ACC112 (cell line): Measurements from ENCODE around the gene HP1BP3.

Experiments
- H2AFZ ChIP-seq: fragments of 200-600 bp; sonication (generic); one replicate; pipeline ENCODE4 v1.6.0; 2017; ENCODE audit warnings: antibody characterized with exemption, low read length; ENCODE audit not compliant: unreplicated experiment
- H3K27ac ChIP-seq: fragments of 200-600 bp; sonication (generic); 2 replicates; pipeline ENCODE4 v1.5.1; 2014; ENCODE audit warnings: low read depth, mild to moderate bottlenecking, antibody characterized with exemption, low read length, moderate library complexity
- H3K27me3 ChIP-seq: fragments of 200-600 bp; sonication (generic); 2 replicates; pipeline ENCODE4 v1.6.1; 2014; ENCODE audit warnings: mild to moderate bottlenecking, antibody characterized with exemption, low read length, moderate library complexity, mixed read lengths; ENCODE audit not compliant: insufficient read depth
- H3K36me3 ChIP-seq: fragments of 200-600 bp; sonication (generic); 2 replicates; pipeline ENCODE4 v1.6.1; 2016; ENCODE audit warnings: mild to moderate bottlenecking, antibody characterized with exemption, low read length, moderate library complexity, mixed read lengths; ENCODE audit not compliant: insufficient read depth
- H3K4me1 ChIP-seq: fragments of 200-600 bp; sonication (generic); one replicate; pipeline ENCODE4 v1.6.1; 2016; ENCODE audit warnings: low read length, mixed read lengths; ENCODE audit not compliant: insufficient read depth, unreplicated experiment, control insufficient read depth
- H3K4me3 ChIP-seq: fragments of 200-600 bp; sonication (generic); 2 replicates; pipeline ENCODE4 v1.5.1; 2014; ENCODE audit warnings: mild to moderate bottlenecking, low read depth, low read length
- H3K79me2 ChIP-seq: fragments of 200-600 bp; sonication (generic); one replicate; pipeline ENCODE4 v1.6.0; 2016; ENCODE audit warnings: low read length; ENCODE audit not compliant: control insufficient read depth, unreplicated experiment, insufficient read depth

Gene HP1BP3

GRCh38 chr1:20710469-20711284, 76.4 kb downstream of the HP1BP3 start:
- Histone ChIP-seq H3K79me2 (no peaks in the 10 kb centered on the region), H2AFZ (no peak overlapping the region), H3K27ac (no peak overlapping the region), H3K4me1 (no peaks in the 10 kb centered on the region), H3K4me3 (no peak overlapping the region), H3K27me3 (no peaks in the 10 kb centered on the region), H3K36me3 (no peaks in the 10 kb centered on the region)

- no peaks in the 10 kb centered on the region for H3K79me2 ChIP-seq
Observed at GRCh38 chr1:20709868-20710267, 77.2 kb downstream of the HP1BP3 start.

GRCh38 chr1:20708891-20709290, 78.2 kb downstream of the HP1BP3 start:
- Histone ChIP-seq H3K4me3 (no peak overlapping the region), H3K27me3 (no peaks in the 10 kb centered on the region), H3K36me3 (no peaks in the 10 kb centered on the region), H2AFZ (no peak overlapping the region), H3K4me1 (no peaks in the 10 kb centered on the region), H3K79me2 (no peaks in the 10 kb centered on the region), H3K27ac (no peak overlapping the region)

More at GRCh38 chr1:20709868-20710267, 77.2 kb downstream of the HP1BP3 start:
- Histone ChIP-seq H3K4me1 (no peaks in the 10 kb centered on the region), H3K36me3 (no peaks in the 10 kb centered on the region), H3K27ac (no peak overlapping the region), H3K27me3 (no peaks in the 10 kb centered on the region), H2AFZ (no peak overlapping the region), H3K4me3 (no peak overlapping the region)

- no peaks in the 10 kb centered on the region for H3K79me2 ChIP-seq
- H3K27me3 ChIP-seq: no peaks in the 10 kb centered on the region
- H3K36me3 ChIP-seq: no peaks in the 10 kb centered on the region
- H3K4me3 ChIP-seq: no peak overlapping the region
- H3K27ac ChIP-seq: no peak overlapping the region
- no peak overlapping the region for H2AFZ ChIP-seq
- no peaks in the 10 kb centered on the region for H3K4me1 ChIP-seq
Observed at GRCh38 chr1:20708057-20708456, 79.0 kb downstream of the HP1BP3 start.

GRCh38 chr1:20706841-20707240, 80.3 kb downstream of the HP1BP3 start:
- no peak overlapping the region for H3K27ac ChIP-seq
- no peaks in the 10 kb centered on the region for H3K79me2 ChIP-seq
- no peaks in the 10 kb centered on the region for H3K4me1 ChIP-seq
- no peak overlapping the region for H2AFZ ChIP-seq
- no peaks in the 10 kb centered on the region for H3K36me3 ChIP-seq
- H3K4me3 ChIP-seq: no peak overlapping the region
- H3K27me3 ChIP-seq: no peaks in the 10 kb centered on the region

DNA sequence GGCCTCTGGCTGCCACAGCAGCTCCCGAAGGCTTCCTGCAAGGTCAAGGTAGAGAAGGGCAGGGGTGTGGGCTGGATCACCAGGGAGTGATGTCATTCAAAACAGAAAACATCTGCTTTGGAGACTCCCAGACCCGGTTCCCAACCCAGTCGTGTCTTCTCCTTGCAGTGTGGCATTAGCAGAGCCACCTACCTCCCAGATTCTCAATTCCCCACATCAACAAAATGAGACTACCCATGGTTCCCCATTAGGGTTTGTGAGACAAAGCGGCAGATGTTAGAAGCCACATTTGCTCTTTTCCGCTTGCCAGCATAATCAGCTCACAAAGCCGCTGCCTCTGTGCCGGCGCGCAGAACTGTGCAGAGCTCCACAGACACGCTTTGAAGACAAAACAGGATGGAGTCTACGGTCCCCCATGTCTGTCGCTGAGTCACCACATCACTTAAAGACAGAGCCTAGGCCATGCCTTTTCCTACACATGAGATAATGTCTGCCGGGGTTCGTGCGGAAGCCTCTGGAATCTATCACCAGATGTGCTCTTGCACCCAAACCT, 81.8 kb downstream of the HP1BP3 start:
- H2AFZ ChIP-seq: no peak overlapping the region
- H3K4me3 ChIP-seq: no peak overlapping the region
- no peaks in the 10 kb centered on the region for H3K36me3 ChIP-seq
- H3K4me1 ChIP-seq: no peaks in the 10 kb centered on the region
- no peaks in the 10 kb centered on the region for H3K79me2 ChIP-seq
- H3K27me3 ChIP-seq: no peaks in the 10 kb centered on the region
- no peak overlapping the region for H3K27ac ChIP-seq

GRCh38 chr1:20704390-20705202, 82.5 kb downstream of the HP1BP3 start:
- Histone ChIP-seq H3K4me1 (no peaks in the 10 kb centered on the region), H3K27me3 (no peaks in the 10 kb centered on the region), H3K4me3 (no peak overlapping the region), H2AFZ (no peak overlapping the region), H3K27ac (no peak overlapping the region), H3K36me3 (no peaks in the 10 kb centered on the region), H3K79me2 (no peaks in the 10 kb centered on the region)

DNA sequence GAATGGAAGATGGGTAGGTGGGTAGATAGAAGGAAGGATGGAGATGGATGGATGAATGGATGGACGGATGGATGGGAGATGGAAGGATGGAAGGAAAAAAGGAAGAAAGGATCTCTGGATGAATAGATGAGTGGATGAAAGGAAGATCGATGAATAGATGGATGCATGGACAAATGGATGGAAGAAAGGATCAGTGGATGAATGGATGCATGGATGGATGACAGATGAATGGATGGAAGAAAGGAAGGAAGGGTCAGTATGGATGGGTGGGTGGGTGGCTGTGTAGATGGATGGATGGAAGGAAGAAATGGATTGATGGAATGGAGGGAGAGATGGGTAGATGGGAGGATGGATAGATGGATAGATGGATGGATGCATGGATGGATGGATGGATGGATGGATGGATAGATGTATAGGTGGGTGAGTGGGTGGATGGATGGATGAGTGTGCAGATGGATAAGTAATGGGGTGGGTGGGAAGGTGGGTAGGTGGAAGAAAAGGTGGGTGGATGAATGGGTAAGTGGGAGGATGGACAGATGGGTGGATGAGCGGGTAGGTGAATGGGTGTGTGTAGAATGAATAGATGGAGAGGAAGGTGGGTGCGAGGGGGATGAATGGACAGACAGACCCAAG, 83.9 kb downstream of the HP1BP3 start:
- H3K4me1 ChIP-seq: peaks cover 6% of the 10 kb centered on the region
- no peaks in the 10 kb centered on the region for H3K27me3 ChIP-seq
- no peak overlapping the region for H3K4me3 ChIP-seq
- no peak overlapping the region for H2AFZ ChIP-seq
- no peaks in the 10 kb centered on the region for H3K79me2 ChIP-seq
- no peak overlapping the region for H3K27ac ChIP-seq
- H3K36me3 ChIP-seq: no peaks in the 10 kb centered on the region

GRCh38 chr1:20702416-20702815, 84.7 kb downstream of the HP1BP3 start:
- no peak overlapping the region for H3K27ac ChIP-seq
- no peak overlapping the region for H3K4me3 ChIP-seq
- no peaks in the 10 kb centered on the region for H3K27me3 ChIP-seq
- H3K4me1 ChIP-seq: peaks cover 14% of the 10 kb centered on the region
- H2AFZ ChIP-seq: no peak overlapping the region
- H3K79me2 ChIP-seq: no peaks in the 10 kb centered on the region
- no peaks in the 10 kb centered on the region for H3K36me3 ChIP-seq

GRCh38 chr1:20701847-20702246, 85.3 kb downstream of the HP1BP3 start:
- H3K4me3 ChIP-seq: no peak overlapping the region
- no peak overlapping the region for H2AFZ ChIP-seq
- H3K27ac ChIP-seq: no peak overlapping the region
- peaks cover 14% of the 10 kb centered on the region for H3K4me1 ChIP-seq
- H3K27me3 ChIP-seq: no peaks in the 10 kb centered on the region
- H3K36me3 ChIP-seq: no peaks in the 10 kb centered on the region
- no peaks in the 10 kb centered on the region for H3K79me2 ChIP-seq
